ENCODE results near the gene GPC5.

DNA sequence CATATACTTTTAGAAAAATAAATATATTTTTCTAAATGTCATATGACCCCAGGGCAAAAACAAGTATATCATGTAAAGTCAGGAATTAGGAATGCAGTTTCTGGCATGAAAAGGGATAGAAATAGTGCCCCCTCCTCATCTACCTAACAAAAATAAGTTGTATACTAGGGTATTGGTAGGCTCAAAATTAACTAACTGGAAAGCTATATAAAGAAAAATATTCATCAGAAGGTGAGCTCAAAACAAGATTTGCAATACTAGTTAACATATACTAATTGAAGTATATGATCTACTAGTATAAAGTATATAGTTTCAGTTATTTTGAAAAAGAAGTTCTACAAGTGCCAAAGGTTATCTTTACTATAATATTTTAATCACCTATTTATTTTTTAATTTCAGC, 200.2 kb downstream of the GPC5 start:
- TF ChIP-seq, protein P1, sequence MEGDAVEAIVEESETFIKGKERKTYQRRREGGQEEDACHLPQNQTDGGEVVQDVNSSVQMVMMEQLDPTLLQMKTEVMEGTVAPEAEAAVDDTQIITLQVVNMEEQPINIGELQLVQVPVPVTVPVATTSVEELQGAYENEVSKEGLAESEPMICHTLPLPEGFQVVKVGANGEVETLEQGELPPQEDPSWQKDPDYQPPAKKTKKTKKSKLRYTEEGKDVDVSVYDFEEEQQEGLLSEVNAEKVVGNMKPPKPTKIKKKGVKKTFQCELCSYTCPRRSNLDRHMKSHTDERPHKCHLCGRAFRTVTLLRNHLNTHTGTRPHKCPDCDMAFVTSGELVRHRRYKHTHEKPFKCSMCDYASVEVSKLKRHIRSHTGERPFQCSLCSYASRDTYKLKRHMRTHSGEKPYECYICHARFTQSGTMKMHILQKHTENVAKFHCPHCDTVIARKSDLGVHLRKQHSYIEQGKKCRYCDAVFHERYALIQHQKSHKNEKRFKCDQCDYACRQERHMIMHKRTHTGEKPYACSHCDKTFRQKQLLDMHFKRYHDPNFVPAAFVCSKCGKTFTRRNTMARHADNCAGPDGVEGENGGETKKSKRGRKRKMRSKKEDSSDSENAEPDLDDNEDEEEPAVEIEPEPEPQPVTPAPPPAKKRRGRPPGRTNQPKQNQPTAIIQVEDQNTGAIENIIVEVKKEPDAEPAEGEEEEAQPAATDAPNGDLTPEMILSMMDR (IDR thresholded peaks at IDR 0.05; ENCODE audit: low read length) = no peak
- no peak for TF ChIP-seq EZH2 (IDR thresholded peaks at IDR 0.05; ENCODE audit: borderline replicate concordance, low read length)

Measured in OCI-LY1 (cell line).